ENCODE measurements around the gene TCOF1.

The TCOF1 gene

GRCh38 chr5:150389531-150390266 is 32.2 kb downstream of the TCOF1 start:
- no peak overlapping the region for H3K4me3 ChIP-seq (ENCODE audit: low read depth, low read length)

- no peak overlapping the region for H3K4me3 ChIP-seq (ENCODE audit: low read depth, low read length)
These were observed 33.8 kb downstream of the TCOF1 start for GRCh38 chr5:150391064-150391834.

- H3K4me3 ChIP-seq (ENCODE audit: low read depth, low read length): no peak overlapping the region
These were observed 34.5 kb downstream of the TCOF1 start for GRCh38 chr5:150391986-150392385.

GRCh38 chr5:150392680-150393079 is 35.2 kb downstream of the TCOF1 start:
- no peak overlapping the region for H3K4me3 ChIP-seq (ENCODE audit: low read depth, low read length)

GRCh38 chr5:150393096-150393645 is 35.7 kb downstream of the TCOF1 start:
- H3K4me3 ChIP-seq (ENCODE audit: low read depth, low read length): no peak overlapping the region

- H3K4me3 ChIP-seq (ENCODE audit: low read depth, low read length): no peak overlapping the region
These were observed 36.6 kb downstream of the TCOF1 start for GRCh38 chr5:150394131-150394530.

GRCh38 chr5:150394912-150395687 is 37.6 kb downstream of the TCOF1 start:
- H3K4me3 ChIP-seq (ENCODE audit: low read depth, low read length): no peak overlapping the region

GRCh38 chr5:150395688-150395975 is 38.1 kb downstream of the TCOF1 start:
- H3K4me3 ChIP-seq (ENCODE audit: low read depth, low read length): no peak overlapping the region

- H3K4me3 ChIP-seq (ENCODE audit: low read depth, low read length): no peak overlapping the region
These were observed 38.8 kb downstream of the TCOF1 start for GRCh38 chr5:150396267-150396666.

- no peak overlapping the region for H3K4me3 ChIP-seq (ENCODE audit: low read depth, low read length)
These were observed 39.8 kb downstream of the TCOF1 start for GRCh38 chr5:150397146-150397781.

- no peak overlapping the region for H3K4me3 ChIP-seq (ENCODE audit: low read depth, low read length)
These were observed 40.6 kb downstream of the TCOF1 start for GRCh38 chr5:150397782-150398721.

GRCh38 chr5:150398722-150399523 is 41.4 kb downstream of the TCOF1 start:
- no peak overlapping the region for H3K4me3 ChIP-seq (ENCODE audit: low read depth, low read length)

- H3K4me3 ChIP-seq (ENCODE audit: low read depth, low read length): no peak overlapping the region
These were observed 42.2 kb downstream of the TCOF1 start for GRCh38 chr5:150399524-150400211.

- no peak overlapping the region for H3K4me3 ChIP-seq (ENCODE audit: low read depth, low read length)
These were observed 43.0 kb downstream of the TCOF1 start for GRCh38 chr5:150400316-150401075.

- no peak overlapping the region for H3K4me3 ChIP-seq (ENCODE audit: low read depth, low read length)
These were observed 43.5 kb downstream of the TCOF1 start for GRCh38 chr5:150401076-150401375.

- H3K4me3 ChIP-seq (ENCODE audit: low read depth, low read length): no peak overlapping the region
These were observed 44.1 kb downstream of the TCOF1 start for GRCh38 chr5:150401376-150402228.

GRCh38 chr5:150402229-150402773 is 44.8 kb downstream of the TCOF1 start:
- H3K4me3 ChIP-seq (ENCODE audit: low read depth, low read length): no peak overlapping the region

Measured in iPS-11a (cell line).